Right lobe of liver (tissue), 6 donors: Measurements from ENCODE around the gene HPN. TPM values are rescaled to one million over a fixed set of nuclear protein-coding genes. Genes with fewer than 3 reads are reported as not detected.
"Not testable (repeated sequence)": the region's sequence is repeated elsewhere in the genome, so short reads cannot be mapped to it uniquely, and the experiment has no call there.

Source experiments
- ATAC-seq, 4 donors: fragments of 200-7000 bp; cut with Tn5 transposase; one replicate each; pipeline ENCODE4 v1.9.1; 2020; ENCODE audit warnings: mild to moderate bottlenecking in 4 of 4, moderate library complexity in 4 of 4
- DNase-seq, 3 donors: peaks; one replicate each; pipeline ENCODE4 v3.0.0-alpha.2; 2020
- H3K27ac ChIP-seq, 3 donors: fragments of 200-600 bp; one replicate each; pipeline ENCODE4 v1.8.0; 2022
- H3K27me3 ChIP-seq, 2 donors: fragments of 200-600 bp; one replicate each; pipeline ENCODE4 v1.8.0; 2022
- H3K36me3 ChIP-seq, 4 donors: fragments of 200-600 bp; sonication (generic) in 1 of 4; one replicate each; pipeline versions ENCODE4 v1.5.1 to v1.8.0; 2017 to 2022; ENCODE audit warnings: control low read depth in 1 of 4
- H3K4me1 ChIP-seq, 4 donors: fragments of 200-600 bp; sonication (generic) in 1 of 4; one replicate each; pipeline versions ENCODE4 v1.5.1 to v1.8.0; 2017 to 2022; ENCODE audit warnings: control low read depth in 1 of 4
- H3K4me3 ChIP-seq, 3 donors: fragments of 200-600 bp; one replicate each; pipeline ENCODE4 v1.8.0; 2022
- H3K9me3 ChIP-seq, 4 donors: fragments of 200-600 bp; sonication (generic) in 1 of 4; one replicate each; pipeline versions ENCODE4 v1.5.1 to v1.8.0; 2017 to 2022; ENCODE audit warnings: control low read depth in 1 of 4
- CTCF ChIP-seq, 4 donors: fragments of 200-600 bp in 3 of 4; fragments of 450-650 bp in 1 of 4; IDR thresholded peaks; one replicate each; pipeline versions ENCODE4 v1.5.1 to v1.8.0; 2016 to 2022; ENCODE audit warnings: antibody characterized with exemption in 4 of 4, mild to moderate bottlenecking in 2 of 4
- POLR2A ChIP-seq: fragments of 450-650 bp; IDR thresholded peaks from one replicate; pipeline ENCODE4 v1.6.1; 2017; ENCODE audit warnings: antibody characterized with exemption, mild to moderate bottlenecking
- WGBS: methylation state at CpG from one replicate; pipeline ENCODE4 v1.1.6; 2018; ENCODE audit warnings: low coverage, low lambda C conversion rate; ENCODE audit not compliant: insufficient coverage; ENCODE audit errors: missing lambda C conversion rate; 5-methylcytosine and 5-hydroxymethylcytosine counted together
- intact Hi-C, 2 donors: fragments of 100-400 bp; cut with DNase I; formaldehyde crosslinking; loops; one replicate each; pipeline versions ENCODE4 v1.11.2 to v1.14.1; 2022
- total RNA-seq, 6 experiments: library from RNA; depleted of rRNA in 2 of 6; stranded (reverse); fragments of >200 nt in 2 of 6; fragmentation: NEBNext Ultra II Directional in 3 of 6; extraction: Animal tissue kit (Norgen Biotek cat#: 25700) in 3 of 6; gene quantifications; one replicate each; pipeline versions ENCODE4 v1.1.0 to v1.2.4, GENCODE V29; 2016 to 2023
- donor health status: DM: no; HTN: yes; CAD: no.
- donor health status: DM: no; HTN: no; CAD: no.
- donor health status: DM: no; HTN: no; CAD: no.
- donor health status: DM: no; HTN: yes; CAD: no.
- donor health status: DM: no; HTN: yes; CAD: no.

The HPN gene
- total RNA-seq, 6 experiments from 2014 or later, result 285 to 486 (median 374) TPM

GRCh38 chr19:35026418-35026817 is 15.1 kb upstream of the HPN start:
- ATAC-seq (no peak), DNase-seq (no peak)
- TF ChIP-seq CTCF (IDR thresholded peaks at IDR 0.05), result no peak
- TF ChIP-seq POLR2A, result no peak
- H3K9me3 ChIP-seq, result no peaks in the 10 kb centered on the region
- peaks cover 0 to 8% (median 2%) of the 10 kb centered on the region in 4 donors for H3K36me3 ChIP-seq
- 55% methylated on average over 3 of the region's 6 CpGs for WGBS
- H3K4me1 ChIP-seq, result no peaks in the 10 kb centered on the region
- H3K27ac ChIP-seq, result no peak overlapping the region
- H3K4me3 ChIP-seq, result no peak overlapping the region
- intact Hi-C loops, result no loop called here
- no peaks in the 10 kb centered on the region for H3K27me3 ChIP-seq

GRCh38 chr19:35027009-35027408 is 14.5 kb upstream of the HPN start:
- Histone ChIP-seq H3K9me3 (no peaks in the 10 kb centered on the region), H3K36me3 (peaks cover 0 to 8% (median 2%) of the 10 kb centered on the region in 4 donors), H3K27me3 (no peaks in the 10 kb centered on the region), H3K4me3 (no peak overlapping the region), H3K4me1 (no peaks in the 10 kb centered on the region), H3K27ac (no peak overlapping the region)
- TF ChIP-seq POLR2A (no peak), CTCF (IDR thresholded peaks at IDR 0.05) (no peak)
- DNase-seq (no peak), ATAC-seq (no peak)
- WGBS, result 89% methylated on average over 7 of the region's 8 CpGs
- intact Hi-C loops, result no loop called here

GRCh38 chr19:35027851-35028599 is 13.5 kb upstream of the HPN start:
- 100% methylated on average over 2 of the region's 7 CpGs for WGBS
- H3K36me3 ChIP-seq, result peaks cover 0 to 8% (median 2%) of the 10 kb centered on the region in 4 donors
- ATAC-seq (peak in 1 of 4 donors; percentile 13), DNase-seq (no peak)
- TF ChIP-seq POLR2A, result no peak
- no peak for TF ChIP-seq CTCF (IDR thresholded peaks at IDR 0.05)
- intact Hi-C loops, result no loop called here
- H3K4me1 ChIP-seq, result no peaks in the 10 kb centered on the region
- no peaks in the 10 kb centered on the region for H3K27me3 ChIP-seq
- no peak overlapping the region for H3K4me3 ChIP-seq
- H3K27ac ChIP-seq, result no peak overlapping the region
- H3K9me3 ChIP-seq, result no peaks in the 10 kb centered on the region

- 83% methylated on average over 3 of the region's 3 CpGs for WGBS
- H3K36me3 ChIP-seq, H3K27ac ChIP-seq, H3K4me3 ChIP-seq, DNase-seq, H3K9me3 ChIP-seq, H3K27me3 ChIP-seq, H3K4me1 ChIP-seq, intact Hi-C loops: not testable (repeated sequence)
- peak in 1 of 4 donors; percentile 11 for ATAC-seq
Measured at GRCh38 chr19:35028600-35028885, 13.0 kb upstream of the HPN start.

- DNase-seq, H3K4me1 ChIP-seq, H3K27me3 ChIP-seq, H3K4me3 ChIP-seq, intact Hi-C loops, H3K27ac ChIP-seq, H3K36me3 ChIP-seq, H3K9me3 ChIP-seq, ATAC-seq: not testable (repeated sequence)
- WGBS, result 81% methylated on average over 6 of the region's 11 CpGs
Measured at GRCh38 chr19:35029275-35029736, 12.2 kb upstream of the HPN start.
